Esophagus muscularis mucosa (tissue), 3 donors: ENCODE measurements around the gene PTPRN2.

Experiments
- CTCF ChIP-seq, 3 experiments: fragments of 200-600 bp in 2 of 3; fragments of 450-650 bp in 1 of 3; sonication (generic) in 2 of 3; IDR thresholded peaks; one replicate each; pipeline ENCODE4 v1.5.1; 2017 to 2019; ENCODE audit warnings: antibody characterized with exemption in 3 of 3, mild to moderate bottlenecking in 2 of 3, moderate library complexity in 1 of 3
- EP300 ChIP-seq: sonication (generic); formaldehyde crosslinking; IDR thresholded peaks from one replicate; pipeline ENCODE4 v1.6.1; 2017; ENCODE audit warnings: antibody characterized with exemption

- no peak for TF ChIP-seq CTCF (IDR thresholded peaks at IDR 0.05)
- no peak for TF ChIP-seq EP300
These were observed 894.5 kb downstream of the PTPRN2 start for GRCh38 chr7:157693071-157693520.
